Activated CD8-positive, alpha-beta memory T cell treated with anti-CD3 and anti-CD28 coated beads for 36 hours (primary cell): ENCODE data around the gene ACAD10. TPM values are rescaled to one million over a fixed set of nuclear protein-coding genes. Genes with fewer than 3 reads are reported as not detected.

Experiments
- CTCF ChIA-PET: fragments of 350-600 bp; sonication (Branson Sonifier 250); formaldehyde crosslinking; loops from one replicate; lab custom pipeline; 2021; ENCODE audit warnings: antibody characterized with exemption; lab: Charles Lee
- POLR2A ChIA-PET: fragments of 350-600 bp; sonication (Branson Sonifier 250); formaldehyde crosslinking; loops from one replicate; lab custom pipeline; 2021; ENCODE audit warnings: antibody characterized with exemption; lab: Charles Lee
- total RNA-seq, 2 experiments: library from RNA; stranded (reverse); gene quantifications; one replicate each; pipeline ENCODE4 v1.2.3, GENCODE V29; 2021

The ACAD10 gene
- total RNA-seq, 2 experiments from 2014 or later = 20.0 to 20.8 TPM

DNA sequence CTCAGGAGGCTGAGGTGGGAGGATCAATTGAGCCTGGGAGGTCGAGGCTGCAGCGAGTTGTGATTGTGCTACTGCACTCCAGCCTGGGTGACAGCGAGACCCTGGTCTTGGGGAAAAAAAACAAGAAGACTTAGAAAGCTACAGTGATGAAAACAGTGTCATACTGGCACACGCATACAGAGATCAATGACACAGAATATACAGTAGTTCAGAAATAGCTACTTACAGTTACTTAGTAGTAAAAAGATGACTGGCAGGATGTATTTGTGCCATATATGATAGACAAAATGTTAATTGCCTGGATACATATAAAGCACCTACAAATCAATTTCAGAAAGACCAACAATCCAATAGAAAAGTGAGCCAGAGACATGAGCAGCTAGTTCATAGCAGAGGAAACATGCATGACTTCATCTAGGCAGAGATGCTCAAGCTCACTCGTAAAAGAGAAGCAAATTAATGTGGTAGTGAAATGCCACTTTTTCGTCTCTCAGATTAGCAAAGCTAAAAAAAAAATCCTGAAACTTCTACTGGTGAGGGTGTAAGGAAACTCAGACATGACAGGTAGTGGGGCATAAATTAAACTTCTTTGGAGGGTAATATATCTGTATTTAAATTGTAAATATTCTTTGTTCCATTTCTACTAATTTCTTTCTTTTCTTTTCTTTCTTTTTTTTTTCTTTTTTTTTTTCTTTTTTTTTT is 78.4 kb downstream of the ACAD10 start:
- ChIA-PET POLR2A (interaction anchor here (0.7 kb wide), 2 partner anchors 49 to 74 kb away, joined by 4 read pairs; no protein-coding TSS in a partner anchor), CTCF (no interaction called here)

DNA sequence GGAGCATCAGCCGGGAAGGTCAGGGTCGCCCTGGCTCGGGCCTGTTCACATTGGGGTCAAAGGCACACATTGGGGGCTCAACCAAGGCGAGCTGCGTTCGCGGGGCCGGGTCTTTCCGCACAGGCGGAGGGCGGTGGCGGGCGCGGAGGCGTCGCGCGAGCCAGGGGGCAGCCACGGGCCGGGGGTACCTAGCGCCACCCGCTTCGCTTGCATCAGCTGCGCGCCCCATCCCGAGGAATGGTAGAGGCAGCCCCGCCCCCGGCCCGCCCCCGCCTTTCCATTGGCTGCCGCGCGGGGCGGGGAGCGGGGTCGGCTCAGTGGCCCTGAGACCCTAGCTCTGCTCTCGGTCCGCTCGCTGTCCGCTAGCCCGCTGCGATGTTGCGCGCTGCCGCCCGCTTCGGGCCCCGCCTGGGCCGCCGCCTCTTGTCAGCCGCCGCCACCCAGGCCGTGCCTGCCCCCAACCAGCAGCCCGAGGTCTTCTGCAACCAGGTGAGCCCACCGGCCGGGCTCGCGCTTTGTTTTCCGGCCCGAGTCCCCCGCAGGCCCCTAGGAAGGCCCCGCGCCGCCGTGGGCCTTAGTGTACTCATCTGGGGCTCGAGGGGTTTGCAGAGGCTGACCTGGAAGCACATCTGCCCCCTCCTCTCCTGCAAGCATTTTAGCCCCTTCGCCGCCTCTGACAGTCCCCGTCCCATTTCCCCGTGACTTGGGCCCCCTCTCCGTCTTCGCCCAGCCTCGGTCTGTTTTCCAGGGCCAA is 80.9 kb downstream of the ACAD10 start, which contains the start of gene ALDH2:
Gene ALDH2 (plus strand): TSS at position 326 of the 754 bp plus-strand sequence. CDS start 50 bp downstream, at position 376.
- ChIA-PET POLR2A (no interaction called here), CTCF (no interaction called here)

DNA sequence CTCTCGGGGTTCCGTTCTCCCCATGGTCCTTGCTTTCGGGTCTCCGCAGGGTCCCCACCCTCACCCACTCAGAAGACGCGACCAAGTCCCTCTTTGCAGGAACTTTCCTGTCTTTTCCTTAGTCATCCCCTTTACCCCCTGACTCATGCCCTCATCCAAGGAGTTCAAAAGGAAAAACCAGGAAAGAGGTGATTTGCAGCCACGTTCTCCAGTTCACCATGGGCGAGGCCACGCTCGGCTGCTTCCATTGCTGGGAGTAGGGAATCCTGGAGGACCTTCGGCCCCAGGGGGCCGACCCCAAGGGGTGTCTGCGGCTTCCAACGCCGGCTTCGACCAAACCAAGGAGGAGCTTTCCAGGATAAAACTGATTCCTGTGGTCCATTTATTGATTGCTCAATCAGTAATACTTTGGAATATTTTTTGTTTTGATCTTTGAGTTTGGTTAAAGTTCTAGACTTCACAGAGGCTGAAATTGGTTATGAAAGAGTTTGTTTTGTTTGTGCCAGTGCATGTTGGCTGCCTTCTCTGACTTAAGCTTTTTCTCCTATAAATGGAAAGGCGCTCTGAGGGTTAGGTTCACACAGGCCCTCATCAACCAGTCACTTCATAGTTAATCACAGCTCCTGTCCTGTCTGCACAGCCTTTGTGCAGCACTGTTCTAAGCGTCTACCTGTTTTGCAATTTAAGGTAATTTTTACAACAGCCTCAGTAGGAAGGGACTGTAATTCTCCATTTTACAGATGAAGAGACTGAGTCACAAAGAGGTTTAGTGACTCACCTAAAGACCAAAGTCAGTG is 81.7 kb downstream of the ACAD10 start:
- ChIA-PET CTCF (interaction anchor here (1.4 kb wide), 1 partner anchor 45 kb away, joined by 3 read pairs; no protein-coding TSS in a partner anchor), POLR2A (no interaction called here)

DNA sequence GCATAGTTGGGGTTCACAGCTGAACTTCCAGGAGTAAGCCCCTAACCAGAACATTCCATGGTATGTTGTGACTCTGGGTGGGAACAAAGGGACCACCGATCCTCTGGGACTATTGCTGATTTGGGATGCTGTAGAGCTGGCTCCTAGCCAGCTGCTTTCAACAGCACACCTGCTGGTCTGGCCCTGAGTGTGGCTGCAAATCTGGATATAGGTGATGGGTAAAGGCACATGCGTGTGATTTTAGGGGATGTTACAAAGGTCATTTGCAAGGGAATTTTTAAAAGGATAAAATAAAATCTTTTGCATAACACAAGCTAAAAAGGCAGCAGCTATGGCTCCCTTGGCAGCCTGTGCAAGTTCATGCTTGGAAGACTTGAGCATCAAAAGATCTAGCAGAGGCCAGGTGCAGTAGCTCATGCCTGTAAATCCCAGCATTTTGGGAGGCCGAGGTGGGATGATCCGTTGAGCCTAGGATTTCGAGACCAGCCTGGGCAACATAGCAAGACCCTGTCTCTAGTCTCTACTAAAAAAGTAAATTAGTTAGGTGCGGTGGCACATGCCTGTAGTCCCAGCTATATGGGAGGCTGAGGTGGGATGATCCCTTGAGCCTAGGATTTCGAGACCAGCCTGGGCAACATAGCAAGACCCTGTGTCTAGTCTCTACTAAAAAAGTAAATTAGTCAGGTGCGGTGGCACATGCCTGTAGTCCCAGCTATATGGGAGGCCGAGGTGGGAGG is 82.5 kb downstream of the ACAD10 start:
- CTCF ChIA-PET = interaction anchor here (1.4 kb wide), 1 partner anchor 45 kb away, joined by 3 read pairs; no protein-coding TSS in a partner anchor
- POLR2A ChIA-PET = no interaction called here

DNA sequence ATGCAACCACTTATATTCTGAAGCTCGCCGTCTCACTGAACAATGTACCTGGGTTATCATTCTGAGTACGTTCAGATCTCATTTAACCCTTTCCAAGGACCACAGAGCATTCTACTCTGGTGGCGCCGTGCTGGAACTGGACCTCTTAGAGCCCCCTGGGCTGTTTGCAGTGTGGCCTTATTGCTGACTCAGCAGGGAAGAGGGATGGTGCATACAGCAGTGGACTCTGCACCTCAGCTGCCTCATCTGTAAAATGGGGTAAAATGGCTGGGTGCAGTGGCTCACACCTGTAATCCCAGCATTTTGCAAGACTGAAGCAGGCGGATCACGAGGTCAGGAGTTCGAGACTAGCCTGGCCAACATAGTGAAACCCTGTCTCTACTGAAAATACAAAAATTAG is 83.7 kb downstream of the ACAD10 start:
- ChIA-PET CTCF (interaction anchor here (1.5 kb wide), 1 partner anchor 9 kb away, joined by 4 read pairs; no protein-coding TSS in a partner anchor), POLR2A (interaction anchor here (0.6 kb wide), 1 partner anchor 34 kb away, joined by 3 read pairs; no protein-coding TSS in a partner anchor)

GRCh38 chr12:111773801-111774551 is 88.1 kb downstream of the ACAD10 start:
- POLR2A ChIA-PET = no interaction called here
- CTCF ChIA-PET = no interaction called here

DNA sequence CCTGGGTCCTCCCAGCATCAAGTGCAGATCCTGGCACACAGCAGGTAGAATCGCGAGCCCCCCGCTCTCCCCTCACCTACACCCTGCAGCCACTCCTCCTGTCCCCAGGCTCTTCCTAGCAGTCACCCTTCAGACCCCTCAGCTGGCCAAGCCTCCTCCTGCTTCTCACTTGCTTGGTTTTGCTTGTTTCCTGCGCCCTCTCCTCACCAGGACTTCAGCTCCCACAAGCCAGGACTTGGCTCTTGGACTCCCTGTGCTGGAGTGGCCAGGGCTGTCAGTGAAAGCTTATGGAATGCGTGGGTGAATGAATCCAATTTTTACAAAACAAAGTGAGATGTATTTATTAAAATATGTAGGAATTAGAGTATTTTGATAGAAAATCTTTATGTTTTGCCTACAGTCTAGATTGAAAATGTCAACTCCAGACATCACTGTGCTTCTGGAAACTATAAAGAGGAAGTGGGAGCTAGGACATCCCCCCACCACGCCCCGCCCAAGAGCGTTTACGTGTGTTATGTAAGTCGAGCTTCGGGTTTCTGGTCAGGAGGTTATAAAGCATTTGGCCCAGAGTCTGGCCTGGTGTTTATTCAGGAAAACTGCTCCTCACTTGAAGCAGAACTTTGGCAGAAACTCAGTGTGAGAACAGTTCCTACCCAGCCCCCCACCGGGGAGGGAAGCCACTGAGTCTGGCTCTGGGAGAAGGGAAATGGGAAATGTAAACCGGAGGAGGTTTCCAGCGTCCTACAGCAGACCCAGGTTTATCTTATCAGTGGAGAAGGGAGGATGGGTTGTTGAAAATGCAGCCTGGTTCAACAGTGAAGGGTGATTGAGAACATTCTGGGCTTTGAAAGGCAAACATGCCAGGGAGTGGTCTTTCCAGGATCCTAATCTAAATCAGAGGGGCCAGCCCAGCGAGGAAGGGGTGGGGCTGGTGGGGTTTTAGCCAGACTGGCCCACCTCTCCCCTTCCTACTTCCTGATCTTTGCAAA is 89.6 kb downstream of the ACAD10 start:
- ChIA-PET CTCF (no interaction called here), POLR2A (no interaction called here)

GRCh38 chr12:111776836-111777344 is 91.0 kb downstream of the ACAD10 start:
- POLR2A ChIA-PET = no interaction called here

GRCh38 chr12:111777345-111778045 is 91.6 kb downstream of the ACAD10 start:
- CTCF ChIA-PET = no interaction called here
- POLR2A ChIA-PET = no interaction called here

More at GRCh38 chr12:111776836-111777344, 91.0 kb downstream of the ACAD10 start:
- CTCF ChIA-PET = no interaction called here

DNA sequence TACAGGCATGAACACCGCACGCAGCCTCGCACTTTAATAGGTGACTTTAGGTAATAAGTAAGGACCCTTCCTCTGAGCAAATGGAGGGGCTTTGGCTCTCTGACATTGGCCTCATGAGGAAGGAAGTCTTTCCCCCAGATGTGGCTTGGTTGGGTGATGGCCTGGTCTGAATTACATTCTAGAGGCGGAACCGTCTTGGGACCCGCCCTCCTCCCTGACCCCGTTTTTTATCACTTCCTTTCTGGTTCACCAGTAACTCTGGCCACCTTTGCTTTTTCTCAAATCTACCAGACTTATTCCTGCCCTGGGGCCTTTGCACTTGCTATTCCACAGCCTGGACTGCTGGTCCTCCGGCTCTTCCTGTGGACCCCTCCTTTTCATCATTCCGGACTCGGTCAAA is 94.3 kb downstream of the ACAD10 start:
- ChIA-PET CTCF (no interaction called here), POLR2A (no interaction called here)

DNA sequence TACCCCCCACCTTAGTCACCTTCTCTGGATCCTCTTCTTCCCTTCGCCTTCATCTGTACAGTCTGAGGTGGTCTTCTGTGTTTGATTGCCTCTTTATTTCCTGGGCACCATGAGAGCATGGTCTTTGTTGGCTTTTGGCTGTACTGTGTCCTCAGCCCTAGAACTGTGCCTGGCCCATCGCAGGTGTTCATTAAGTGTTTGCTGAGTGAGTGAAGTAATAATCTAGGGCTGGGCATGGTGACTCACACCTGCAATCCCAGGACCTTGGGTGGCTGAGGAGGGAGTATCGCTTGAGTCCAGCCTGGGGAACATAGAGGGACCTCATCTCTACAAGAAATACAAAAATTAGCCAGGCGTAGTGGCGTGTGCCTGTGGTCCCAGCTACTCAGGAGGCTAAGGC is 94.8 kb downstream of the ACAD10 start:
- ChIA-PET POLR2A (no interaction called here), CTCF (no interaction called here)

GRCh38 chr12:111781085-111781658 is 95.3 kb downstream of the ACAD10 start:
- ChIA-PET CTCF (no interaction called here), POLR2A (no interaction called here)

DNA sequence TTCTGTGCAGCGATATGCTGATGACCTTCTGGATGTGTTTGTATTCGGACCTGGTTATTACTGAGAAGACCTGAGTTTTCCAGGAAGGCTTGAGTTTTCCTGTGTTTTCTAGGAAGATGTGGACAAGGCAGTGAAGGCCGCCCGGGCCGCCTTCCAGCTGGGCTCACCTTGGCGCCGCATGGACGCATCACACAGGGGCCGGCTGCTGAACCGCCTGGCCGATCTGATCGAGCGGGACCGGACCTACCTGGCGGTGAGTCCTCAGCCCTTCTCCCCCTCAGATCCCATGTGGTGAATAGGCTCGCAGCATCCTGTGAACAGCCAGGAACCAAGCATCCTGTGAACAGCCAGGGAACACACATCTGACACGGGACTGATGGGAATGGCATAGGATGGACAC is 97.2 kb downstream of the ACAD10 start:
- ChIA-PET POLR2A (no interaction called here), CTCF (no interaction called here)

DNA sequence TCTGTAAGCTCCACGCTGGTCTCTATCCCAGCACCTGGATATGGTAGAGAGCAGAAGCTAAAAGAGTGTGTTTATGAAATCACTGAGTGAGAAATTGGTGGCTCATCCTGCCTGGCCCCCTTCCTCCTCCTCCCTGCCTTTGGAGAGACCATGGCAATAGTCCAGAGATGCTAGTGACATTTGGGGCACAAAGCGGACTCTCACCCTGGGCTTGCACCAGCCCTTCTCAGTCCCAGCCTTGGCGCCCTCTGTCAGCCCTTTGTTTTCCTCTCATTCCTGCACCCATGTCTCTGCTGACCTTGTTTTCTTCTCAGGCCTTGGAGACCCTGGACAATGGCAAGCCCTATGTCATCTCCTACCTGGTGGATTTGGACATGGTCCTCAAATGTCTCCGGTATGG is 99.1 kb downstream of the ACAD10 start:
- ChIA-PET POLR2A (no interaction called here), CTCF (interaction anchor here (1.3 kb wide), 1 partner anchor 28 kb away, joined by 4 read pairs; no protein-coding TSS in a partner anchor)

DNA sequence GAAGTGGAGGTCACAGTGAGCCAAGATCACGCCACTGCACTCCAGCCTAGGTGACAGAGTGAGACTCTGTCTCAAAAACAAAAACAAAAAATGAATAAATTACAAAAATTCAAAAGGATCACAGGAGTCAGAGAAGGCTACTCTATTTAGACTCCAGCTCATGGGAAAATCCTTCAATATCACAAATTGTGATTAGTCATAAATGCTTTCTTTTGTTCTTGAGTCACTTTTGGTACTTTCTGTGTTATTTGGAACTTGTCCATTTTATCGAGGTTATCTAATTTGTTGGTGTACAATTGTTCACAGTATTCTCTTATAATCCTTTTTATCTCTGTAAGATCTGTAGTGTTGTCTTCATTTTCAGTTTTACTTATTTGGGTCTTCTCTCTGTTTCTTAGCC is 99.8 kb downstream of the ACAD10 start:
- ChIA-PET CTCF (interaction anchor here (1.3 kb wide), 1 partner anchor 27 kb away, joined by 4 read pairs; no protein-coding TSS in a partner anchor), POLR2A (no interaction called here)

- ChIA-PET CTCF (no interaction called here), POLR2A (no interaction called here)
These were observed 102.4 kb downstream of the ACAD10 start for GRCh38 chr12:111788178-111788654.
